Erythroblast (primary cell): ENCODE measurements around the gene TGM3.

Experiments
- GATA1 ChIP-seq: IDR thresholded peaks from 2 replicates; pipeline ENCODE4 v1.6.1; 2011; ENCODE audit warnings: low read depth, mild to moderate bottlenecking, control low read depth, low read length, moderate library complexity
- POLR2A ChIP-seq: IDR thresholded peaks from 2 replicates; pipeline ENCODE4 v1.6.1; 2011; ENCODE audit warnings: mild to moderate bottlenecking, low read length

GRCh38 chr20:2289475-2289874 is 6.3 kb upstream of the TGM3 start:
- TF ChIP-seq POLR2A (no peak), GATA1 (no peak)
